H9 (cell line): Measurements from ENCODE around the gene RNF130. TPM values are rescaled to one million over a fixed set of nuclear protein-coding genes. Genes with fewer than 3 reads are reported as not detected.

ENCODE experiments used
- DNase-seq: peaks from one replicate; pipeline ENCODE4 v3.0.0-alpha.2; 2017
- H2AFZ ChIP-seq: one replicate; pipeline ENCODE4 v1.6.1; 2013; ENCODE audit warnings: mild to moderate bottlenecking, low read length, control low read depth, moderate library complexity
- H2AK5ac ChIP-seq: 2 replicates; pipeline ENCODE4 v1.6.1; 2013; ENCODE audit warnings: low read length, control low read depth, mixed read lengths; ENCODE audit not compliant: insufficient read length
- H2BK120ac ChIP-seq: one replicate; pipeline ENCODE4 v1.6.1; 2013; ENCODE audit warnings: low read depth, mild to moderate bottlenecking, low read length, control low read depth, inconsistent platforms; ENCODE audit not compliant: poor library complexity, severe bottlenecking
- H2BK12ac ChIP-seq: 2 replicates; pipeline ENCODE4 v1.6.1; 2013; ENCODE audit warnings: low read length, control low read depth, mixed read lengths, low read depth; ENCODE audit not compliant: insufficient read length
- H2BK15ac ChIP-seq: 2 replicates; pipeline ENCODE4 v1.6.1; 2013; ENCODE audit warnings: low read depth, low read length, control low read depth
- H2BK20ac ChIP-seq: one replicate; pipeline ENCODE4 v1.6.1; 2013; ENCODE audit warnings: low read depth, mild to moderate bottlenecking, low read length, control low read depth, inconsistent platforms; ENCODE audit not compliant: poor library complexity, severe bottlenecking
- H2BK5ac ChIP-seq: 2 replicates; pipeline ENCODE4 v1.6.1; 2013; ENCODE audit warnings: low read length, control low read depth, mixed read lengths; ENCODE audit not compliant: insufficient read length
- H3K14ac ChIP-seq: 2 replicates; pipeline ENCODE4 v1.6.1; 2013; ENCODE audit warnings: low read length, control low read depth; ENCODE audit not compliant: insufficient read depth
- H3K18ac ChIP-seq: 2 replicates; pipeline ENCODE4 v1.6.1; 2013; ENCODE audit warnings: low read depth, mild to moderate bottlenecking, mixed read lengths, low read length, control low read depth; ENCODE audit not compliant: insufficient read length
- H3K23ac ChIP-seq: 2 replicates; pipeline ENCODE4 v1.6.1; 2013; ENCODE audit warnings: low read length, control low read depth, mixed read lengths, low read depth; ENCODE audit not compliant: insufficient read length
- H3K23me2 ChIP-seq: 2 replicates; pipeline ENCODE4 v1.6.1; 2013; ENCODE audit warnings: low read depth, mild to moderate bottlenecking, mixed read lengths, low read length, control low read depth; ENCODE audit not compliant: insufficient read length, poor library complexity, severe bottlenecking
- H3K27ac ChIP-seq: 2 replicates; pipeline ENCODE4 v1.5.1; 2013; ENCODE audit warnings: low read length, control low read depth, mixed read lengths, low read depth; ENCODE audit not compliant: insufficient read length
- H3K27me3 ChIP-seq: 2 replicates; pipeline ENCODE4 v1.6.1; 2013; ENCODE audit warnings: low read length, control low read depth, inconsistent platforms; ENCODE audit not compliant: insufficient read depth
- H3K4ac ChIP-seq: 2 replicates; pipeline ENCODE4 v1.6.1; 2013; ENCODE audit warnings: low read depth, mild to moderate bottlenecking, control low read depth, inconsistent platforms, low read length, moderate library complexity
- H3K4me1 ChIP-seq: 2 replicates; pipeline ENCODE4 v1.6.1; 2013; ENCODE audit warnings: low read length, control low read depth, inconsistent platforms; ENCODE audit not compliant: insufficient read depth
- H3K4me2 ChIP-seq: 2 replicates; pipeline ENCODE4 v1.6.1; 2013; ENCODE audit warnings: low read length, control low read depth, mixed read lengths; ENCODE audit not compliant: insufficient read length, insufficient read depth
- H3K56ac ChIP-seq: 2 replicates; pipeline ENCODE4 v1.6.1; 2013; ENCODE audit warnings: low read depth, mild to moderate bottlenecking, mixed read lengths, low read length, control low read depth; ENCODE audit not compliant: insufficient read length
- H3K79me1 ChIP-seq: 2 replicates; pipeline ENCODE4 v1.6.1; 2013; ENCODE audit warnings: low read depth, mild to moderate bottlenecking, moderate library complexity, low read length, control low read depth, inconsistent platforms; ENCODE audit not compliant: insufficient read depth, poor library complexity, severe bottlenecking
- H3K79me2 ChIP-seq: 2 replicates; pipeline ENCODE4 v1.6.1; 2013; ENCODE audit warnings: low read length, control low read depth, inconsistent platforms; ENCODE audit not compliant: insufficient read depth
- H3K9ac ChIP-seq: 2 replicates; pipeline ENCODE4 v1.6.1; 2013; ENCODE audit warnings: low read length, control low read depth, mixed read lengths; ENCODE audit not compliant: insufficient read length; ENCODE audit errors: extremely low read depth
- H3K9me3 ChIP-seq: one replicate; pipeline ENCODE4 v1.6.1; 2013; ENCODE audit warnings: low read depth, low read length, inconsistent platforms; ENCODE audit not compliant: control insufficient read depth
- H3T11ph ChIP-seq: one replicate; pipeline ENCODE4 v1.6.1; 2013; ENCODE audit warnings: mild to moderate bottlenecking, low read length, control low read depth, inconsistent platforms
- H4K20me1 ChIP-seq: one replicate; pipeline ENCODE4 v1.6.1; 2013; ENCODE audit not compliant: control insufficient read depth, insufficient read length, insufficient read depth
- H4K5ac ChIP-seq: 2 replicates; pipeline ENCODE4 v1.6.1; 2013; ENCODE audit warnings: low read depth, mild to moderate bottlenecking, mixed read lengths, low read length, control low read depth; ENCODE audit not compliant: insufficient read length
- H4K8ac ChIP-seq: replicated peaks from 2 replicates; pipeline ENCODE4 v1.6.1; 2013; ENCODE audit warnings: low read length, control low read depth, mixed read lengths, low read depth; ENCODE audit not compliant: insufficient read length
- H4K91ac ChIP-seq: 2 replicates; pipeline ENCODE4 v1.6.1; 2013; ENCODE audit warnings: low read depth, mild to moderate bottlenecking, moderate library complexity, mixed read lengths, low read length, control low read depth; ENCODE audit not compliant: insufficient read length
- H3K27ac Mint-ChIP-seq, 3 experiments: 2 replicates in 2 of 3; 3 replicates in 1 of 3; pipeline ENCODE4 v1.8.0; 2020 to 2021; ENCODE audit warnings: mixed read lengths in 3 of 3, mild to moderate bottlenecking in 1 of 3, moderate library complexity in 1 of 3
- H3K27me3 Mint-ChIP-seq: 2 replicates; pipeline ENCODE4 v1.8.0; 2021; ENCODE audit warnings: low read depth, mild to moderate bottlenecking, moderate library complexity, mixed read lengths
- H3K36me3 Mint-ChIP-seq, 3 experiments: 2 replicates in 2 of 3; 3 replicates in 1 of 3; pipeline ENCODE4 v1.8.0; 2020 to 2021; ENCODE audit warnings: low read depth in 3 of 3, mixed read lengths in 3 of 3; ENCODE audit not compliant: insufficient read depth in 1 of 3
- H3K4me1 Mint-ChIP-seq, 2 experiments: 2 replicates each; pipeline ENCODE4 v1.8.0; 2020; ENCODE audit warnings: mixed read lengths in 2 of 2
- H3K4me3 Mint-ChIP-seq, 2 experiments: 2 replicates in 1 of 2; 3 replicates in 1 of 2; pipeline ENCODE4 v1.8.0; 2020 to 2021; ENCODE audit warnings: mild to moderate bottlenecking in 2 of 2, mixed read lengths in 2 of 2, moderate library complexity in 1 of 2
- H3K9me3 Mint-ChIP-seq, 2 experiments: 2 replicates in 1 of 2; 3 replicates in 1 of 2; pipeline ENCODE4 v1.8.0; 2020; ENCODE audit warnings: mild to moderate bottlenecking in 2 of 2, mixed read lengths in 2 of 2, moderate library complexity in 1 of 2
- CTCF ChIP-seq: fragments of 200-600 bp; sonication (generic); conservative IDR thresholded peaks from 3 replicates; pipeline ENCODE4 v1.8.0; 2021; ENCODE audit warnings: antibody characterized with exemption, mild to moderate bottlenecking
- WGBS: extraction: QIAGEN DNeasy Blood & Tissue Kit; methylation state at CpG from one replicate; pipeline ENCODE4 v1.1.7; 2013; ENCODE audit warnings: missing lambda C conversion rate, low lambda C conversion rate, mixed read lengths; ENCODE audit not compliant: insufficient read length; ENCODE audit errors: extremely low coverage; 5-methylcytosine and 5-hydroxymethylcytosine counted together
- total RNA-seq: library from RNA; stranded (reverse); gene quantifications from 2 replicates; pipeline ENCODE4 v1.2.1, GENCODE V29; 2021

Gene RNF130
- total RNA-seq, 1 experiment from 2014 or later, result 80.0 TPM

GRCh38 chr5:180050121-180050940, 21.2 kb downstream of the RNF130 start:
- no peak for DNase-seq
- H2BK12ac ChIP-seq, result no peak overlapping the region
- no peaks in the 10 kb centered on the region; the same call in 1 of the 2 replicates for H3K4me1 ChIP-seq
- H3T11ph ChIP-seq, result no peak overlapping the region
- Mint-ChIP-seq H3K27ac (peak overlapping the region in 1 of 3 experiments; percentile 2; a peak in 1 of 7 replicates), H3K4me3 (no peak overlapping the region; a peak in 2 of 5 replicates), H3K9me3 (peaks cover 20 to 23% of the 10 kb centered on the region in 2 experiments), H3K36me3 (peaks cover 25 to 27% (median 25%) of the 10 kb centered on the region in 3 experiments), H3K4me1 (peaks cover 57 to 62% of the 10 kb centered on the region in 2 experiments), H3K27me3 (no peaks in the 10 kb centered on the region)
- peaks cover 11% of the 10 kb centered on the region for H3K79me1 ChIP-seq
- H3K4me2 ChIP-seq, result no peak overlapping the region
- no peak overlapping the region for H4K8ac ChIP-seq
- no peaks in the 10 kb centered on the region for H3K27me3 ChIP-seq
- H2BK120ac ChIP-seq, result no peak overlapping the region
- no peaks in the 10 kb centered on the region for H3K23me2 ChIP-seq
- no CpG with 5 or more reads among the region's 9 CpGs for WGBS
- no peak for TF ChIP-seq CTCF
- no peak overlapping the region for H2BK20ac ChIP-seq
- no peak overlapping the region for H3K14ac ChIP-seq
- H2AFZ ChIP-seq, result no peak overlapping the region
- no peak overlapping the region for H3K9ac ChIP-seq
- H2BK5ac ChIP-seq, result no peak overlapping the region
- H3K23ac ChIP-seq, result no peak overlapping the region
- no peak overlapping the region for H2AK5ac ChIP-seq
- H4K91ac ChIP-seq, result no peak overlapping the region
- peaks cover 8% of the 10 kb centered on the region for H3K9me3 ChIP-seq
- no peak overlapping the region for H2BK15ac ChIP-seq
- H3K56ac ChIP-seq, result no peak overlapping the region
- H4K20me1 ChIP-seq, result no peaks in the 10 kb centered on the region
- H3K27ac ChIP-seq, result no peak overlapping the region
- no peak overlapping the region for H3K4ac ChIP-seq
- H3K18ac ChIP-seq, result no peak overlapping the region
- no peak overlapping the region for H4K5ac ChIP-seq
- peaks cover 14% of the 10 kb centered on the region; the same call in 1 of the 2 replicates for H3K79me2 ChIP-seq
